Keratinocyte (primary cell): ENCODE data around the gene KLHL25. TPM values are rescaled to one million over a fixed set of nuclear protein-coding genes. Genes with fewer than 3 reads are reported as not detected.

Source experiments
- DNase-seq: peaks from one replicate; pipeline ENCODE4 v3.0.0-alpha.2; 2011; ENCODE audit warnings: low read depth, missing footprints, low spot score
- FAIRE-seq: peaks from 2 replicates; lab custom pipeline; 2011; peaks lifted over from hg19 to GRCh38; lab: Jason Lieb, UNC
- H2AFZ ChIP-seq: 2 replicates; pipeline ENCODE4 v1.6.0; 2012; ENCODE audit warnings: low read length, control low read depth, inconsistent platforms; ENCODE audit not compliant: control insufficient read depth
- H3K27ac ChIP-seq: 2 replicates; pipeline ENCODE4 v1.5.1; 2011; ENCODE audit warnings: low read length; ENCODE audit not compliant: control insufficient read depth, insufficient read depth
- H3K27me3 ChIP-seq: 3 replicates; pipeline ENCODE4 v1.6.0; 2011; ENCODE audit warnings: low read length; ENCODE audit not compliant: control insufficient read depth, insufficient read depth; ENCODE audit errors: extremely low read depth
- H3K36me3 ChIP-seq, 2 experiments: 2 replicates in 1 of 2; 3 replicates in 1 of 2; pipeline ENCODE4 v1.5.1; 2011; ENCODE audit warnings: low read length in 2 of 2, mild to moderate bottlenecking in 1 of 2; ENCODE audit not compliant: control insufficient read depth in 2 of 2, insufficient read depth in 2 of 2; ENCODE audit errors: extremely low read depth in 1 of 2
- H3K4me1 ChIP-seq: 3 replicates; pipeline ENCODE4 v1.5.1; 2011; ENCODE audit warnings: low read length; ENCODE audit not compliant: control insufficient read depth, insufficient read depth; ENCODE audit errors: extremely low read depth
- H3K4me2 ChIP-seq: 3 replicates; pipeline ENCODE4 v1.6.0; 2011; ENCODE audit warnings: low read depth, low read length; ENCODE audit not compliant: control insufficient read depth, insufficient read depth; ENCODE audit errors: extremely low read depth
- H3K4me3 ChIP-seq, 3 experiments: fragments of 200-600 bp in 1 of 3; sonication (generic) in 1 of 3; 2 replicates in 2 of 3; 3 replicates in 1 of 3; pipeline ENCODE4 v1.5.1; 2011 to 2016; ENCODE audit warnings: low read length in 3 of 3, mild to moderate bottlenecking in 3 of 3, control low read depth in 2 of 3, inconsistent platforms in 1 of 3, low read depth in 1 of 3, mixed read lengths in 1 of 3, mixed run types in 1 of 3, moderate library complexity in 1 of 3; ENCODE audit not compliant: control insufficient read depth in 2 of 3, insufficient read depth in 2 of 3; ENCODE audit errors: extremely low read depth in 1 of 3
- H3K79me2 ChIP-seq: 2 replicates; pipeline ENCODE4 v1.6.0; 2012; ENCODE audit warnings: low read length; ENCODE audit not compliant: control insufficient read depth, insufficient read depth
- H3K9ac ChIP-seq: 3 replicates; pipeline ENCODE4 v1.6.0; 2011; ENCODE audit warnings: low read length; ENCODE audit not compliant: control insufficient read depth, insufficient read depth; ENCODE audit errors: extremely low read depth
- H3K9me1 ChIP-seq: 3 replicates; pipeline ENCODE4 v1.6.0; 2011; ENCODE audit warnings: low read length; ENCODE audit not compliant: control insufficient read depth, insufficient read depth; ENCODE audit errors: extremely low read depth
- H3K9me3 ChIP-seq: 2 replicates; pipeline ENCODE4 v1.5.1; 2012; ENCODE audit warnings: low read depth, low read length; ENCODE audit not compliant: control insufficient read depth
- H4K20me1 ChIP-seq: 3 replicates; pipeline ENCODE4 v1.6.0; 2011; ENCODE audit warnings: low read length; ENCODE audit not compliant: control insufficient read depth, insufficient read depth; ENCODE audit errors: extremely low read depth
- EZH2 ChIP-seq: IDR thresholded peaks from one replicate; pipeline ENCODE4 v1.6.1; 2012; ENCODE audit warnings: inconsistent platforms, mild to moderate bottlenecking, low read length, moderate library complexity
- dilution Hi-C: fragments of 300-500 bp; cut with MboI; formaldehyde crosslinking; loops from one replicate; pipeline ENCODE4 v1.7.0; 2020; ENCODE audit warnings: low sequenced_read_pairs; ENCODE audit not compliant: extremely low pct_ligation_motif_present
- polyA plus RNA-seq, 5 experiments: library from polyadenylated mRNA; depleted of rRNA in 3 of 5; stranded (reverse) in 3 of 5; stranded (forward) in 1 of 5; unstranded in 1 of 5; fragments of >200 nt; gene quantifications; 1 replicate in 1 of 5; 2 replicates in 3 of 5; 3 replicates in 1 of 5; pipeline versions ENCODE4 v1.2.1 to v1.2.3, GENCODE V29; 2011 to 2012; ENCODE audit warnings: missing spikeins in 2 of 5, low read depth in 1 of 5, low replicate concordance in 1 of 5
- TF ChIP-seq, protein P1 (sequence below), 3 experiments: IDR thresholded peaks in 1 of 3; conservative IDR thresholded peaks in 1 of 3; optimal IDR thresholded peaks in 1 of 3; 2 replicates in 2 of 3; 3 replicates in 1 of 3; pipeline versions ENCODE3 to v1.5.1; 2011; ENCODE audit warnings: low read length in 3 of 3, mild to moderate bottlenecking in 3 of 3, moderate library complexity in 2 of 3, control low read depth in 1 of 3, inconsistent platforms in 1 of 3; ENCODE audit not compliant: insufficient read depth in 2 of 3; ENCODE audit errors: extremely low read depth in 1 of 3

The KLHL25 gene
- polyA plus RNA-seq, 1 donor (not counting 4 experiments of a cell fraction or from before 2014, with no cell fraction given) = 2.1 TPM

DNA sequence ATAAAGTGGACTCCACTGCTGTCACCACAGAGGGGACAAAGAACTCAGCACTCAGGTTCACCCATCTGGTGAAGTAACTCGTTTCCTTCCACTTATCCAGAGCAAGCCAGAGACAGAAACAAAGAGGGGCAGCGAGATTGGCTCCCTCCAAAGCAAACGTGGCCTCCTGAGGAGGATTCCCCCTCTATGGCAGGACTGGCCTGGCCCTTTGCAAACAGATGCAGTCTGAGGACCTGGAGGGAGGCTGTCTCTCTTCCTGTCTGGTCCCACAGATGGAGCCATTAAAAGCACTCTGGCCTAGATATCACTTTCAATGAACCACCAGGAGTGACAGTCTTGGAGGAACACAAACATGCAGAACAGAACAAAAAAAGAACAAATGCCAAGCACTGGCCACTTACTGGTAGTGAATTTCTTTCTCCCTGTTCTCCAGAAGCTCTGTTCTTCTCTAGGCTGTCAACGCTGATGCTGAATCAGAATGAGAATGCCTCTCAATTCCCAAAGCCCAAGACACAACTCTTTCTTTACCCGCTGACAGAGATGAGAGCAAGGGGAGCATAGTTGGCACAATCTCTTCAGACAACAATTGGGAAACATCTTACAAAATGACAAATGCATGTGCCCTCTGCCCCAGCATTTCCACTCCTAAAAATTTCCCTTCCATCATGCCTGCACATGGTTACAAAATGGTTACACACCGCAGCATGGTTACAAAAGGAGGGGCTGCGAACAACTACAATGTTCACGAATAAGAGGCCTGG lies 14.3 kb downstream of the KLHL25 start:
- Histone ChIP-seq H2AFZ (no peak overlapping the region), H3K4me3 (no peak overlapping the region), H3K27me3 (no peaks in the 10 kb centered on the region), H3K79me2 (peaks cover 45% of the 10 kb centered on the region), H4K20me1 (no peaks in the 10 kb centered on the region), H3K9ac (no peak overlapping the region), H3K36me3 (no peaks in the 10 kb centered on the region), H3K4me2 (no peak overlapping the region), H3K27ac (no peak overlapping the region), H3K9me1 (peaks cover 5% of the 10 kb centered on the region), H3K4me1 (peaks cover 11% of the 10 kb centered on the region), H3K9me3 (no peaks in the 10 kb centered on the region)
- DNase-seq = no peak
- dilution Hi-C loops = no loop called here
- no peak for TF ChIP-seq EZH2
- TF ChIP-seq, protein P1, sequence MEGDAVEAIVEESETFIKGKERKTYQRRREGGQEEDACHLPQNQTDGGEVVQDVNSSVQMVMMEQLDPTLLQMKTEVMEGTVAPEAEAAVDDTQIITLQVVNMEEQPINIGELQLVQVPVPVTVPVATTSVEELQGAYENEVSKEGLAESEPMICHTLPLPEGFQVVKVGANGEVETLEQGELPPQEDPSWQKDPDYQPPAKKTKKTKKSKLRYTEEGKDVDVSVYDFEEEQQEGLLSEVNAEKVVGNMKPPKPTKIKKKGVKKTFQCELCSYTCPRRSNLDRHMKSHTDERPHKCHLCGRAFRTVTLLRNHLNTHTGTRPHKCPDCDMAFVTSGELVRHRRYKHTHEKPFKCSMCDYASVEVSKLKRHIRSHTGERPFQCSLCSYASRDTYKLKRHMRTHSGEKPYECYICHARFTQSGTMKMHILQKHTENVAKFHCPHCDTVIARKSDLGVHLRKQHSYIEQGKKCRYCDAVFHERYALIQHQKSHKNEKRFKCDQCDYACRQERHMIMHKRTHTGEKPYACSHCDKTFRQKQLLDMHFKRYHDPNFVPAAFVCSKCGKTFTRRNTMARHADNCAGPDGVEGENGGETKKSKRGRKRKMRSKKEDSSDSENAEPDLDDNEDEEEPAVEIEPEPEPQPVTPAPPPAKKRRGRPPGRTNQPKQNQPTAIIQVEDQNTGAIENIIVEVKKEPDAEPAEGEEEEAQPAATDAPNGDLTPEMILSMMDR (optimal IDR thresholded peaks at IDR 0.05 in 1 of 3, IDR thresholded peaks at IDR 0.05 in 1 of 3, conservative IDR thresholded peaks at IDR 0.05 in 1 of 3; ENCODE audit: extremely low read depth in 1 of 3, insufficient read depth in 2 of 3, low read length in 3 of 3) = no peak
- FAIRE-seq = no peak

DNA sequence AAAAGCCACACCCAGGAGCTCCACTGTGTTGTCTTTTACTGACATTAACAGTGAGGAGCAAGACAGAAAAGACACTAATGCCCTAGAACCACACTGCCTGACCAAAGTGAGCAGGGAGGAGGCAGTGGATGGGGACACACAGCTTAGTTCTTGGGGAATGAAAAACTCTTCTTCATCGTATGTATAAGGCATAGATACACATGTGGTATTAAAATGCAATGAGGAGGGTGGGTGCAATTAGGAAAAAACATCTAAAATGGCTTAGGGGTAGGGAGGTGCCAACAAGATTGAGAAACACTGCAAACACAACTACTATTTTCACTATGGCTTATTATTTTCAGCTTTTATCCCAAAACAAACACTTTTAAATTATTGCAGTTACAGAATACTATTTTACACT lies 15.5 kb downstream of the KLHL25 start:
- Histone ChIP-seq H3K79me2 (peaks cover 44% of the 10 kb centered on the region), H3K9ac (no peak overlapping the region), H3K27me3 (no peaks in the 10 kb centered on the region), H3K9me1 (peaks cover 3% of the 10 kb centered on the region), H3K27ac (no peak overlapping the region), H2AFZ (no peak overlapping the region), H3K9me3 (no peaks in the 10 kb centered on the region), H4K20me1 (no peaks in the 10 kb centered on the region), H3K4me1 (peaks cover 4% of the 10 kb centered on the region), H3K4me2 (no peak overlapping the region), H3K4me3 (no peak overlapping the region), H3K36me3 (no peaks in the 10 kb centered on the region)
- dilution Hi-C loops = no loop called here
- no peak for FAIRE-seq
- TF ChIP-seq EZH2 = no peak
- TF ChIP-seq, protein P1 (optimal IDR thresholded peaks at IDR 0.05 in 1 of 3, IDR thresholded peaks at IDR 0.05 in 1 of 3, conservative IDR thresholded peaks at IDR 0.05 in 1 of 3; ENCODE audit: extremely low read depth in 1 of 3, insufficient read depth in 2 of 3, low read length in 3 of 3) = no peak
- no peak for DNase-seq
